Ascending aorta (tissue), 2 donors: ENCODE data around the gene DRD4. TPM values are rescaled to one million over a fixed set of nuclear protein-coding genes. Genes with fewer than 3 reads are reported as not detected.

Experiments
- DNase-seq, 2 donors: peaks; one replicate each; pipeline ENCODE4 v3.0.0-alpha.2; 2019; ENCODE audit warnings: low spot score in 2 of 2
- H3K27ac ChIP-seq, 2 donors: fragments of 200-600 bp; sonication (generic); one replicate each; pipeline ENCODE4 v1.5.1; 2016 to 2017; ENCODE audit warnings: mild to moderate bottlenecking in 1 of 2
- H3K27me3 ChIP-seq: fragments of 200-600 bp; sonication (generic); one replicate; pipeline ENCODE4 v1.5.1; 2017
- H3K36me3 ChIP-seq, 2 donors: fragments of 200-600 bp; sonication (generic); one replicate each; pipeline ENCODE4 v1.5.1; 2016
- H3K4me1 ChIP-seq, 2 donors: fragments of 200-600 bp; sonication (generic); one replicate each; pipeline ENCODE4 v1.5.1; 2016 to 2017; ENCODE audit warnings: mild to moderate bottlenecking in 1 of 2
- H3K4me3 ChIP-seq, 2 donors: fragments of 200-600 bp; sonication (generic); one replicate each; pipeline ENCODE4 v1.5.1; 2016 to 2017; ENCODE audit warnings: mild to moderate bottlenecking in 1 of 2
- H3K9me3 ChIP-seq, 2 donors: fragments of 200-600 bp; sonication (generic); one replicate each; pipeline ENCODE4 v1.5.1; 2016
- intact Hi-C: fragments of 100-400 bp; cut with DNase I; formaldehyde crosslinking; loops from one replicate; pipeline ENCODE4 v1.15.1; 2023
- total RNA-seq: library from RNA; depleted of rRNA; stranded (reverse); fragments of >200 nt; gene quantifications from one replicate; pipeline ENCODE4 v1.1.0, GENCODE V29; 2016
- TF ChIP-seq, protein P1 (sequence below), 3 experiments: fragments of 200-600 bp in 2 of 3; fragments of 450-650 bp in 1 of 3; sonication (generic) in 2 of 3; IDR thresholded peaks; one replicate each; pipeline ENCODE4 v1.5.1; 2016 to 2019; ENCODE audit warnings: antibody characterized with exemption in 3 of 3, mild to moderate bottlenecking in 1 of 3, moderate library complexity in 1 of 3

DRD4 gene
- total RNA-seq, 1 donor from 2014 or later = not detected

DNA sequence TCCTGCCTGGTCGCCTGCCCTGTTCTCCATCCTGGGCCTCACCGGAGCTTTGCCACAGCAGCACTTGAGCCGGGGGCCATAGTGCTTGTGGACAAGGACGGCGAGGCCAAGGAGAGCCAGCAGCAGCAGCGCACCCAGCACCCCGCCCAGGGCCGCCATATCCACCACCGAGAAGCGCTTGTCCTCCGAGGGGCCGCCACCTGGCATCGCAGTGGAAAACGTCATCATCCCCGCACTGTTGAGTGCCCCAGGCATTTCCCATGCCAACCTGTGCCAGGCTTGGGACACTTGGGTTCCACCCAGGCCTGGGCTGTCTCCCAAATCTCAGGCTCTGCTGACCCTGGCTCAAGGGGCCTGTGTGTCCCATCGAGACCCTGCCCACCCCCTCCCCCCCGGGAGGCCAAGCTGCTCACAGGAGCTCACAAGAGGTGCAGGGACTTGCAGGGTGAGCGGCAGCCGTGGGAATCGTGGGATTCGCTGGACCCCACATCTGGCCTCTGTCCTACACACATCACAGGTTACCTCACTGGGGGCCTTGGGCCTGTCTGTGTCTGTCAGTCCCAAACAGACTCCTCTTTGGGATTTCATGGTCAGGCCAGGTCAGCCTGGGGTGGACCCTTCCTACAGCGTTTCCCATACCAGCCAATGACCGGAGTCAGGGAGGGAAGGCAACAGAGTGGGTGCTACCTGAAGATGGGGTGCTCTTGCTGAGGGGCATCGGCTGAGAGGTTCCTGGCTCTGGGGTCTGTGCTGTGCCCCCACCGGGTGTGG lies 19.0 kb upstream of the DRD4 start:
- Histone ChIP-seq H3K4me1 (peaks cover 11 to 14% of the 10 kb centered on the region in 2 donors), H3K27ac (no peak overlapping the region), H3K27me3 (no peaks in the 10 kb centered on the region), H3K36me3 (peaks cover 2 to 11% of the 10 kb centered on the region in 2 donors), H3K9me3 (no peaks in the 10 kb centered on the region), H3K4me3 (no peak overlapping the region)
- DNase-seq = no peak
- TF ChIP-seq, protein P1, sequence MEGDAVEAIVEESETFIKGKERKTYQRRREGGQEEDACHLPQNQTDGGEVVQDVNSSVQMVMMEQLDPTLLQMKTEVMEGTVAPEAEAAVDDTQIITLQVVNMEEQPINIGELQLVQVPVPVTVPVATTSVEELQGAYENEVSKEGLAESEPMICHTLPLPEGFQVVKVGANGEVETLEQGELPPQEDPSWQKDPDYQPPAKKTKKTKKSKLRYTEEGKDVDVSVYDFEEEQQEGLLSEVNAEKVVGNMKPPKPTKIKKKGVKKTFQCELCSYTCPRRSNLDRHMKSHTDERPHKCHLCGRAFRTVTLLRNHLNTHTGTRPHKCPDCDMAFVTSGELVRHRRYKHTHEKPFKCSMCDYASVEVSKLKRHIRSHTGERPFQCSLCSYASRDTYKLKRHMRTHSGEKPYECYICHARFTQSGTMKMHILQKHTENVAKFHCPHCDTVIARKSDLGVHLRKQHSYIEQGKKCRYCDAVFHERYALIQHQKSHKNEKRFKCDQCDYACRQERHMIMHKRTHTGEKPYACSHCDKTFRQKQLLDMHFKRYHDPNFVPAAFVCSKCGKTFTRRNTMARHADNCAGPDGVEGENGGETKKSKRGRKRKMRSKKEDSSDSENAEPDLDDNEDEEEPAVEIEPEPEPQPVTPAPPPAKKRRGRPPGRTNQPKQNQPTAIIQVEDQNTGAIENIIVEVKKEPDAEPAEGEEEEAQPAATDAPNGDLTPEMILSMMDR (IDR thresholded peaks at IDR 0.05) = no peak
- intact Hi-C loops = loop anchor here (5.0 kb wide), 1 partner anchor 109 kb away; no protein-coding TSS in a partner anchor

DNA sequence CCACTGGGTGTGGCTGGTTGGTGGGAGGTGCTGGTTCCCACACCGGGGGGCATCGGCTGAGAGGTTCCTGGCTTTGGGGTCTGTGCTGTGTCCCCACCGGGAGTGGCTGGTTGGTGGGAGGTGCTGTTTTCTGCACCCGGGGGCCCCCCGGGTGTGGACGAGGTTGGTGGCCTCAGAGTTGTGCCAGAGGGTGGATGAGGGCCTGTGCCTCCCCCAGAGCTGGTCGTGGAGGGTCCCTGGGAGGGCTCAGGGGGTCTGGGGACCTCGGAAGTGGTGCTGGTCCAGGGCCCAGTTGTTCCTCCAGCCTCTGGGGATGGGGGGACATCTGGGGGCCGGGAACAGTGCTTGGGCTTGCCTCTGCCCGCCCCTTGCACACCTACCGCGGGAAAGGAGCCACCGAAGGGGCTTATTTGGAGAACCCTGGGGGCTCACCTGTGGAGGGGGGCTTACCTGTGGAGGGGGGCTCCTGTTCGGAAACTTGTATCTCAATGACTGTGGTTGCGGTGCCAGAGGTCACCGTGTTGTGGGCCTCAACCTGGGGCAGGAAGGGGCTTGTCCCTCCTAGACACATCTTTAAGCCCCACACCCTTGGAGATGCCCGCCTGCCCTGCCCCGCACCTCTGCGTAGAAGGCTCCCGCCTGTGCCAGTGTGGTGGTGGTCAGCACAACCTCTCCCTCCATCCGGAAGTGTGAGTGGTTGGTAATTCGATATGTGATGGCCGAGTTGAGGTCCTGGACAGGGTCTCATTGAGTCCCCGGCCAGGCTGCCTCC lies 18.0 kb upstream of the DRD4 start:
- TF ChIP-seq, protein P1 (IDR thresholded peaks at IDR 0.05) = no peak
- no peaks in the 10 kb centered on the region for H3K27me3 ChIP-seq
- H3K27ac ChIP-seq = no peak overlapping the region
- DNase-seq = no peak
- H3K9me3 ChIP-seq = no peaks in the 10 kb centered on the region
- intact Hi-C loops = loop anchor here (5.0 kb wide), 1 partner anchor 108 kb away; no protein-coding TSS in a partner anchor
- peaks cover 0 to 8% of the 10 kb centered on the region in 2 donors for H3K36me3 ChIP-seq
- H3K4me1 ChIP-seq = peaks cover 11% of the 10 kb centered on the region in 2 donors
- H3K4me3 ChIP-seq = no peak overlapping the region

DNA sequence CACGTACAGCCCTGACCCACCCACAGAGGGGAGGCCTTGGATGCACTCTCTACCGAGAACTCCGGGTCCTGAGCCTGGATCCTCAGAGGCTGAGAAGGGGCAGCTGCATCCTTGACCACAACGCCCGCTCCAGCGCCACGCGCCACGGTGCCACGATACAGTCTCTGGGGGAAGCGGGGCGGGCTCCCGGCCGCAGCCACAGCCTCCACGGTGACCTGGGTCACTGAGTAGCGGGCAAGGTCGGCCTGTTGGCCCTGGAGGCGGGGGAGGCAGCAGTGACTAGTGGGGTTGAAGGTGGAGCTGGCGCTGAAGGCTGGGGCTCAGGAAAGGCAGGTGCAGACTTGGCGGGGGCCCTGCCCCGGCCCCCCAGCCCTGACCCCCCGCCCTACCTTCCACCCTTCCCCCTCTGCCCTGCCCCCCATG lies 17.4 kb upstream of the DRD4 start:
- H3K4me1 ChIP-seq = peaks cover 7 to 8% of the 10 kb centered on the region in 2 donors
- TF ChIP-seq, protein P1 (IDR thresholded peaks at IDR 0.05) = no peak
- intact Hi-C loops = loop anchor here (5.0 kb wide), 1 partner anchor 108 kb away; no protein-coding TSS in a partner anchor
- peaks cover 0 to 8% of the 10 kb centered on the region in 2 donors for H3K36me3 ChIP-seq
- no peak overlapping the region for H3K27ac ChIP-seq
- H3K4me3 ChIP-seq = no peak overlapping the region
- no peak for DNase-seq
- H3K9me3 ChIP-seq = no peaks in the 10 kb centered on the region
- H3K27me3 ChIP-seq = no peaks in the 10 kb centered on the region

DNA sequence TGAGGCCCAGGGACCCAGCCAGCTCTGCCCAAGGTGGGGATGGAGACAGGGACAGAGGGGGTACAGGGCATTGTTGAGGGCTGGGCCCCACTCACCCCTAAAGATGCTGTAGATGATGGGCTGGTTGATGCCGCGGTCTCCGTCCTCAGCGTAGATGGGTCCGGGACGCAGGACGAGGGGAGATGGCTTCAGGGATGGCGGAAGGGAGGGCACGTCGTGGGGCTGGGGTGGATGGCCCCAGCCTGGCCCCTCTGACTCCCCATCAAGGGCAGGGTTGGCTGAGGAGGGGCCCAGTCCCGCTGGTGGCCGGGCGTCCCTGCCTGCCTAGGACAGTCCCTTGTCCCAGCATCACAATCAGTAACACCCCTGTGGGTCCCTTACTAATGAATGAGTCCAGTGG lies 16.9 kb upstream of the DRD4 start:
- Histone ChIP-seq H3K9me3 (no peaks in the 10 kb centered on the region), H3K4me3 (no peak overlapping the region), H3K27ac (no peak overlapping the region), H3K36me3 (peaks cover 0 to 8% of the 10 kb centered on the region in 2 donors), H3K27me3 (no peaks in the 10 kb centered on the region), H3K4me1 (peaks cover 1 to 2% of the 10 kb centered on the region in 2 donors)
- DNase-seq = no peak
- intact Hi-C loops = no loop called here
- TF ChIP-seq, protein P1 (IDR thresholded peaks at IDR 0.05) = no peak

DNA sequence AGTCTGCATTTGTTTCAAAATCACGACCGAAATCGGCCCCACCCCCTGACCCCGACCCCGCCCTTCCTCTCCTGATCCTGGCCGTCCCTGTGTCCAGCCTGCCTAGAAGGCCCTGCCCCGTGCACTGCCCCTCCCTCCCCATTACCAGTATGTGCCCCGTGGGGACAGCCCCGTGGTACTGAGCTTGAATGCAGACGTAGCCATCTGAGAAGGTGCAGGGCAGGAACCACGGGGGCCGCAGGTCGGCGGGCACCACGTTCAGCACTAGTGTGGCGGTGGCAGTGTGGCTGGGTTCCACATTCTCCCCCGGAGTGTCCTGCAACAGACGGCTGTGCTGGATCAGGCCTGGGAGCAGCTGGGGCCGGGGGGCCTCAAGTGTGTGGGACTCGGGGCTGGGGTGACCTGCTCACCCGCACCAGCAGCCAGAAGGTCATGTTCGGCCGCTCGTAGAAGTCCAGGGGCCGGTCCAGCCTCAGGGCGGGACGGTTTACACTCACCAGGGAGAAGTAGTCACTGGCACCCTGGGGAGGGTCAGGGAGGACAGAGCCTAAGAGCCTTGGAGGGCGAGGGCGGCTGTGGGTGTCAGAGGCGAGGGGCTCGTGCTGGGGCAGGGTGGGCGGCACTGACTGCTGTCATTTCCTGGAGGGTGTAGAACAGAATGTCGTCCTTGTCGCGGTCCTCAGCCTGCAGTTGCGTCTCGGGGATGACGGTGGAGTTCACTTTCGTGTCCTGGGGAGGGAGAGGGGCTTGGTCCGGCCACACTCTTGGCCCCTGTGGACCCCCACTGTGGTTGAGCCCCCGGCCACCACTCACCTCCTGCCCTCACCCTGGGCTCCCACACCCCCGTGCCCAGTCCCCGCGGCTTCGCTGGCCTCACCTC lies 15.9 kb upstream of the DRD4 start:
- H3K4me1 ChIP-seq = no peaks in the 10 kb centered on the region
- H3K36me3 ChIP-seq = peaks cover 0 to 8% of the 10 kb centered on the region in 2 donors
- no peak overlapping the region for H3K27ac ChIP-seq
- no peaks in the 10 kb centered on the region for H3K27me3 ChIP-seq
- intact Hi-C loops = no loop called here
- no peak overlapping the region for H3K4me3 ChIP-seq
- DNase-seq = no peak
- TF ChIP-seq, protein P1 (IDR thresholded peaks at IDR 0.05) = no peak
- H3K9me3 ChIP-seq = no peaks in the 10 kb centered on the region
